H9 (cell line): ENCODE data around the gene ITGAE. TPM values are rescaled to one million over a fixed set of nuclear protein-coding genes. Genes with fewer than 3 reads are reported as not detected.

Experiments
- DNase-seq: peaks from one replicate; pipeline ENCODE4 v3.0.0-alpha.2; 2017
- H2AFZ ChIP-seq: one replicate; pipeline ENCODE4 v1.6.1; 2013; ENCODE audit warnings: mild to moderate bottlenecking, low read length, control low read depth, moderate library complexity
- H2AK5ac ChIP-seq: 2 replicates; pipeline ENCODE4 v1.6.1; 2013; ENCODE audit warnings: low read length, control low read depth, mixed read lengths; ENCODE audit not compliant: insufficient read length
- H2BK120ac ChIP-seq: one replicate; pipeline ENCODE4 v1.6.1; 2013; ENCODE audit warnings: low read depth, mild to moderate bottlenecking, low read length, control low read depth, inconsistent platforms; ENCODE audit not compliant: poor library complexity, severe bottlenecking
- H2BK12ac ChIP-seq: 2 replicates; pipeline ENCODE4 v1.6.1; 2013; ENCODE audit warnings: low read length, control low read depth, mixed read lengths, low read depth; ENCODE audit not compliant: insufficient read length
- H2BK15ac ChIP-seq: 2 replicates; pipeline ENCODE4 v1.6.1; 2013; ENCODE audit warnings: low read depth, low read length, control low read depth
- H2BK20ac ChIP-seq: one replicate; pipeline ENCODE4 v1.6.1; 2013; ENCODE audit warnings: low read depth, mild to moderate bottlenecking, low read length, control low read depth, inconsistent platforms; ENCODE audit not compliant: poor library complexity, severe bottlenecking
- H2BK5ac ChIP-seq: 2 replicates; pipeline ENCODE4 v1.6.1; 2013; ENCODE audit warnings: low read length, control low read depth, mixed read lengths; ENCODE audit not compliant: insufficient read length
- H3K14ac ChIP-seq: 2 replicates; pipeline ENCODE4 v1.6.1; 2013; ENCODE audit warnings: low read length, control low read depth; ENCODE audit not compliant: insufficient read depth
- H3K18ac ChIP-seq: 2 replicates; pipeline ENCODE4 v1.6.1; 2013; ENCODE audit warnings: low read depth, mild to moderate bottlenecking, mixed read lengths, low read length, control low read depth; ENCODE audit not compliant: insufficient read length
- H3K23ac ChIP-seq: 2 replicates; pipeline ENCODE4 v1.6.1; 2013; ENCODE audit warnings: low read length, control low read depth, mixed read lengths, low read depth; ENCODE audit not compliant: insufficient read length
- H3K23me2 ChIP-seq: 2 replicates; pipeline ENCODE4 v1.6.1; 2013; ENCODE audit warnings: low read depth, mild to moderate bottlenecking, mixed read lengths, low read length, control low read depth; ENCODE audit not compliant: insufficient read length, poor library complexity, severe bottlenecking
- H3K27ac ChIP-seq: 2 replicates; pipeline ENCODE4 v1.5.1; 2013; ENCODE audit warnings: low read length, control low read depth, mixed read lengths, low read depth; ENCODE audit not compliant: insufficient read length
- H3K27me3 ChIP-seq: 2 replicates; pipeline ENCODE4 v1.6.1; 2013; ENCODE audit warnings: low read length, control low read depth, inconsistent platforms; ENCODE audit not compliant: insufficient read depth
- H3K4ac ChIP-seq: 2 replicates; pipeline ENCODE4 v1.6.1; 2013; ENCODE audit warnings: low read depth, mild to moderate bottlenecking, control low read depth, inconsistent platforms, low read length, moderate library complexity
- H3K4me1 ChIP-seq: 2 replicates; pipeline ENCODE4 v1.6.1; 2013; ENCODE audit warnings: low read length, control low read depth, inconsistent platforms; ENCODE audit not compliant: insufficient read depth
- H3K4me2 ChIP-seq: 2 replicates; pipeline ENCODE4 v1.6.1; 2013; ENCODE audit warnings: low read length, control low read depth, mixed read lengths; ENCODE audit not compliant: insufficient read length, insufficient read depth
- H3K56ac ChIP-seq: 2 replicates; pipeline ENCODE4 v1.6.1; 2013; ENCODE audit warnings: low read depth, mild to moderate bottlenecking, mixed read lengths, low read length, control low read depth; ENCODE audit not compliant: insufficient read length
- H3K79me1 ChIP-seq: 2 replicates; pipeline ENCODE4 v1.6.1; 2013; ENCODE audit warnings: low read depth, mild to moderate bottlenecking, moderate library complexity, low read length, control low read depth, inconsistent platforms; ENCODE audit not compliant: insufficient read depth, poor library complexity, severe bottlenecking
- H3K79me2 ChIP-seq: 2 replicates; pipeline ENCODE4 v1.6.1; 2013; ENCODE audit warnings: low read length, control low read depth, inconsistent platforms; ENCODE audit not compliant: insufficient read depth
- H3K9ac ChIP-seq: 2 replicates; pipeline ENCODE4 v1.6.1; 2013; ENCODE audit warnings: low read length, control low read depth, mixed read lengths; ENCODE audit not compliant: insufficient read length; ENCODE audit errors: extremely low read depth
- H3K9me3 ChIP-seq: one replicate; pipeline ENCODE4 v1.6.1; 2013; ENCODE audit warnings: low read depth, low read length, inconsistent platforms; ENCODE audit not compliant: control insufficient read depth
- H3T11ph ChIP-seq: one replicate; pipeline ENCODE4 v1.6.1; 2013; ENCODE audit warnings: mild to moderate bottlenecking, low read length, control low read depth, inconsistent platforms
- H4K20me1 ChIP-seq: one replicate; pipeline ENCODE4 v1.6.1; 2013; ENCODE audit not compliant: control insufficient read depth, insufficient read length, insufficient read depth
- H4K5ac ChIP-seq: 2 replicates; pipeline ENCODE4 v1.6.1; 2013; ENCODE audit warnings: low read depth, mild to moderate bottlenecking, mixed read lengths, low read length, control low read depth; ENCODE audit not compliant: insufficient read length
- H4K8ac ChIP-seq: replicated peaks from 2 replicates; pipeline ENCODE4 v1.6.1; 2013; ENCODE audit warnings: low read length, control low read depth, mixed read lengths, low read depth; ENCODE audit not compliant: insufficient read length
- H4K91ac ChIP-seq: 2 replicates; pipeline ENCODE4 v1.6.1; 2013; ENCODE audit warnings: low read depth, mild to moderate bottlenecking, moderate library complexity, mixed read lengths, low read length, control low read depth; ENCODE audit not compliant: insufficient read length
- H3K27ac Mint-ChIP-seq, 3 experiments: 2 replicates in 2 of 3; 3 replicates in 1 of 3; pipeline ENCODE4 v1.8.0; 2020 to 2021; ENCODE audit warnings: mixed read lengths in 3 of 3, mild to moderate bottlenecking in 1 of 3, moderate library complexity in 1 of 3
- H3K27me3 Mint-ChIP-seq: 2 replicates; pipeline ENCODE4 v1.8.0; 2021; ENCODE audit warnings: low read depth, mild to moderate bottlenecking, moderate library complexity, mixed read lengths
- H3K36me3 Mint-ChIP-seq, 3 experiments: 2 replicates in 2 of 3; 3 replicates in 1 of 3; pipeline ENCODE4 v1.8.0; 2020 to 2021; ENCODE audit warnings: low read depth in 3 of 3, mixed read lengths in 3 of 3; ENCODE audit not compliant: insufficient read depth in 1 of 3
- H3K4me1 Mint-ChIP-seq, 2 experiments: 2 replicates each; pipeline ENCODE4 v1.8.0; 2020; ENCODE audit warnings: mixed read lengths in 2 of 2
- H3K4me3 Mint-ChIP-seq, 2 experiments: 2 replicates in 1 of 2; 3 replicates in 1 of 2; pipeline ENCODE4 v1.8.0; 2020 to 2021; ENCODE audit warnings: mild to moderate bottlenecking in 2 of 2, mixed read lengths in 2 of 2, moderate library complexity in 1 of 2
- H3K9me3 Mint-ChIP-seq, 2 experiments: 2 replicates in 1 of 2; 3 replicates in 1 of 2; pipeline ENCODE4 v1.8.0; 2020; ENCODE audit warnings: mild to moderate bottlenecking in 2 of 2, mixed read lengths in 2 of 2, moderate library complexity in 1 of 2
- WGBS: extraction: QIAGEN DNeasy Blood & Tissue Kit; methylation state at CpG from one replicate; pipeline ENCODE4 v1.1.7; 2013; ENCODE audit warnings: missing lambda C conversion rate, low lambda C conversion rate, mixed read lengths; ENCODE audit not compliant: insufficient read length; ENCODE audit errors: extremely low coverage; 5-methylcytosine and 5-hydroxymethylcytosine counted together
- total RNA-seq: library from RNA; stranded (reverse); gene quantifications from 2 replicates; pipeline ENCODE4 v1.2.1, GENCODE V29; 2021
- TF ChIP-seq, protein P1 (sequence below): fragments of 200-600 bp; sonication (generic); conservative IDR thresholded peaks from 3 replicates; pipeline ENCODE4 v1.8.0; 2021; ENCODE audit warnings: antibody characterized with exemption, mild to moderate bottlenecking

The ITGAE gene
- total RNA-seq, 1 experiment from 2014 or later = 23.5 TPM

DNA sequence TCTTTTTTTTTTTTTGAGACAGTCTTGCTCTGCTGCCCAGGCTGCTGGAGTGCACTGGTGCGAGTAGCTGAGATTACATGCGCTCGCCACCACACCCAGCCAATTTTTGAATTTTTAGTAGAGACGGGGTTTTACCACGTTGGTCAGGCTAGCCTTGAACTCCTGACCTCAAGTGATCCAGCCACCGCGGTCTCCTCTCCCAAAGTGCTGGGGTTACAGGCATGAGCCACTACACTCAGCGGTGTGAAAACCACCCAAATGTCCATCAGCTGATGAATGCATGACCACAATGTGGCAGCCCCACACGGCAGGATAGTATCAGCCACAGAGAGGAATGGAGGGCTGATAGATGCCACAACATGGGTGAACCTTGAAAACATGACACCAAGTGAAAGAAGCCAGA is 107.2 kb downstream of the ITGAE start:
- Histone ChIP-seq H3K9ac (no peak overlapping the region), H3K4ac (no peak overlapping the region), H2BK5ac (no peak overlapping the region), H3K4me2 (no peak overlapping the region), H4K20me1 (peaks cover 3% of the 10 kb centered on the region), H2AK5ac (no peak overlapping the region), H3K56ac (no peak overlapping the region), H2BK12ac (no peak overlapping the region), H3K27me3 (no peaks in the 10 kb centered on the region), H4K5ac (no peak overlapping the region), H3T11ph (no peak overlapping the region), H4K91ac (no peak overlapping the region), H2BK20ac (no peak overlapping the region), H3K23ac (no peak overlapping the region), H3K18ac (no peak overlapping the region), H3K14ac (no peak overlapping the region), H2AFZ (no peak overlapping the region), H3K23me2 (peaks cover 4% of the 10 kb centered on the region), H4K8ac (no peak overlapping the region), H3K27ac (no peak overlapping the region), H3K79me2 (no peaks in the 10 kb centered on the region), H3K9me3 (no peaks in the 10 kb centered on the region), H3K4me1 (no peaks in the 10 kb centered on the region), H2BK15ac (no peak overlapping the region), H2BK120ac (no peak overlapping the region), H3K79me1 (no peaks in the 10 kb centered on the region)
- peaks cover 5 to 13% of the 10 kb centered on the region in 2 experiments for H3K4me1 Mint-ChIP-seq
- peaks cover 0 to 4% (median 0%) of the 10 kb centered on the region in 3 experiments; a peak in 1 of 7 replicates for H3K36me3 Mint-ChIP-seq
- H3K27ac Mint-ChIP-seq = no peak overlapping the region
- no peaks in the 10 kb centered on the region; a peak in 3 of 5 replicates for H3K9me3 Mint-ChIP-seq
- no CpG with 5 or more reads among the region's 9 CpGs for WGBS
- no peak for DNase-seq
- H3K27me3 Mint-ChIP-seq = peaks cover 44% of the 10 kb centered on the region
- TF ChIP-seq, protein P1, sequence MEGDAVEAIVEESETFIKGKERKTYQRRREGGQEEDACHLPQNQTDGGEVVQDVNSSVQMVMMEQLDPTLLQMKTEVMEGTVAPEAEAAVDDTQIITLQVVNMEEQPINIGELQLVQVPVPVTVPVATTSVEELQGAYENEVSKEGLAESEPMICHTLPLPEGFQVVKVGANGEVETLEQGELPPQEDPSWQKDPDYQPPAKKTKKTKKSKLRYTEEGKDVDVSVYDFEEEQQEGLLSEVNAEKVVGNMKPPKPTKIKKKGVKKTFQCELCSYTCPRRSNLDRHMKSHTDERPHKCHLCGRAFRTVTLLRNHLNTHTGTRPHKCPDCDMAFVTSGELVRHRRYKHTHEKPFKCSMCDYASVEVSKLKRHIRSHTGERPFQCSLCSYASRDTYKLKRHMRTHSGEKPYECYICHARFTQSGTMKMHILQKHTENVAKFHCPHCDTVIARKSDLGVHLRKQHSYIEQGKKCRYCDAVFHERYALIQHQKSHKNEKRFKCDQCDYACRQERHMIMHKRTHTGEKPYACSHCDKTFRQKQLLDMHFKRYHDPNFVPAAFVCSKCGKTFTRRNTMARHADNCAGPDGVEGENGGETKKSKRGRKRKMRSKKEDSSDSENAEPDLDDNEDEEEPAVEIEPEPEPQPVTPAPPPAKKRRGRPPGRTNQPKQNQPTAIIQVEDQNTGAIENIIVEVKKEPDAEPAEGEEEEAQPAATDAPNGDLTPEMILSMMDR = no peak
- H3K4me3 Mint-ChIP-seq = no peak overlapping the region
